OCI-LY7 (cell line): Measurements from ENCODE around the gene NXPH2. TPM values are rescaled to one million over a fixed set of nuclear protein-coding genes. Genes with fewer than 3 reads are reported as not detected.

Experiments used
- BruUV-seq: library from RNA; stranded (reverse); fragments of 400-500 nt; replicated peaks from 2 replicates; lab custom pipeline; 2021; lab: Mats Ljungman, UMichigan
- CTCF ChIA-PET: fragments of 300-600 bp; sonication (Branson Sonifier 250); formaldehyde crosslinking; loops from one replicate; lab custom pipeline; 2022; ENCODE audit warnings: antibody characterized with exemption; ENCODE audit not compliant: unreplicated experiment; lab: Charles Lee
- POLR2A ChIA-PET: fragments of 300-600 bp; sonication (Branson Sonifier 250); formaldehyde crosslinking; loops from one replicate; lab custom pipeline; 2022; ENCODE audit warnings: antibody characterized with exemption; lab: Charles Lee
- DNase-seq: peaks from one replicate; pipeline ENCODE4 v3.0.0-alpha.2; 2015; ENCODE audit warnings: low spot score
- H2AFZ ChIP-seq: fragments of 200-600 bp; sonication (generic), shearing (Covaris generic); 2 replicates; pipeline ENCODE4 v1.6.1; 2014; ENCODE audit warnings: mild to moderate bottlenecking, antibody characterized with exemption, low read length, moderate library complexity
- H3K27ac ChIP-seq: fragments of 200-600 bp; sonication (generic); 2 replicates; pipeline ENCODE4 v1.5.1; 2014; ENCODE audit warnings: mixed run types, low read depth, mild to moderate bottlenecking, moderate library complexity, low read length, inconsistent platforms; ENCODE audit not compliant: poor library complexity, severe bottlenecking
- H3K36me3 ChIP-seq: fragments of 200-600 bp; sonication (generic); 2 replicates; pipeline ENCODE4 v1.6.1; 2014; ENCODE audit warnings: mild to moderate bottlenecking, antibody characterized with exemption, low read length, moderate library complexity, mixed read lengths; ENCODE audit not compliant: insufficient read depth
- H3K4me1 ChIP-seq: fragments of 200-600 bp; sonication (generic); 2 replicates; pipeline ENCODE4 v1.5.1; 2014; ENCODE audit warnings: mild to moderate bottlenecking, low read length; ENCODE audit not compliant: insufficient read depth, poor library complexity, severe bottlenecking
- H3K4me2 ChIP-seq: fragments of 200-600 bp; sonication (generic); 2 replicates; pipeline ENCODE4 v1.6.1; 2014; ENCODE audit warnings: mild to moderate bottlenecking, low read length
- H3K4me3 ChIP-seq: fragments of 200-600 bp; sonication (generic); 2 replicates; pipeline ENCODE4 v1.5.1; 2014; ENCODE audit warnings: mild to moderate bottlenecking, low read depth, low read length; ENCODE audit not compliant: poor library complexity, severe bottlenecking
- H3K79me2 ChIP-seq: fragments of 200-600 bp; sonication (generic); 2 replicates; pipeline ENCODE4 v1.6.1; 2016; ENCODE audit warnings: low read depth, mild to moderate bottlenecking, low read length, moderate library complexity, mixed read lengths; ENCODE audit not compliant: insufficient read depth
- H3K9me2 ChIP-seq: fragments of 200-600 bp; sonication (generic); 2 replicates; pipeline ENCODE4 v1.6.1; 2016; ENCODE audit warnings: mild to moderate bottlenecking, low read length, mixed read lengths; ENCODE audit not compliant: insufficient read depth
- H3K9me3 ChIP-seq: fragments of 200-600 bp; sonication (generic); 2 replicates; pipeline ENCODE4 v1.6.1; 2014; ENCODE audit warnings: mild to moderate bottlenecking, mixed run types, low read length, mixed read lengths
- H4K20me1 ChIP-seq: fragments of 200-600 bp; sonication (generic); 2 replicates; pipeline ENCODE4 v1.6.1; 2014; ENCODE audit warnings: mild to moderate bottlenecking, antibody characterized with exemption, low read length, moderate library complexity, mixed read lengths; ENCODE audit not compliant: insufficient read depth
- EZH2phosphoT487 ChIP-seq: fragments of 200-600 bp; sonication (generic); IDR thresholded peaks from 2 replicates; pipeline ENCODE4 v1.6.1; 2018; ENCODE audit warnings: low read depth, borderline replicate concordance, mild to moderate bottlenecking, mixed run types, antibody characterized with exemption, low read length, moderate library complexity, mixed read lengths
- intact Hi-C: fragments of 100-400 bp; cut with micrococcal nuclease; formaldehyde crosslinking; loops from one replicate; pipeline ENCODE4 v1.10.0; 2022; ENCODE audit not compliant: unreplicated experiment
- total RNA-seq, 2 experiments: library from RNA; depleted of rRNA in 1 of 2; stranded (reverse); fragments of >200 nt in 1 of 2; shearing (Covaris generic) in 1 of 2; gene quantifications; 2 replicates each; pipeline ENCODE4 v1.2.3, GENCODE V29; 2014 to 2022
- TF ChIP-seq, protein P1 (sequence below): fragments of 200-600 bp; sonication (generic); conservative IDR thresholded peaks from 2 replicates; pipeline ENCODE4 v1.5.1; 2014; ENCODE audit warnings: mild to moderate bottlenecking, antibody characterized with exemption, low read length, moderate library complexity, mixed read lengths

Gene NXPH2
- total RNA-seq, 2 experiments from 2014 or later: not detected

DNA sequence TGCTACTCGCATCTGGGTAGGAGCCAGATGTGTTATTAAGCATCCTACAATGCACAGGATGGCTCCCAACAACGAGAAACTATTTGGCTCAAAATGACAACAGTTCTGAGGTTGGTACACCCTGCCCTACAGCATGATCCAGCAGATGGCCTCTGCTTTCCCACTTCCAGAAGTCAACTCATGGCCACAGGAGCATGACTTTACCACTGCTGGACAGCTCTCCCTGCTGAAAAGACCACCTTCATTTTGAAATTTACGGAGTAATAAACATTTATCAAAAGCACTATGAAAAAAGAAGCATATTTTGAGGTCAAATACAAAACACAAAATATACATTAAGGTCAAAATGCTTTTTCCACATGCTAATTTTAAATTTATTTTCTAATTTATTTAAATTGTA is 13.7 kb downstream of the NXPH2 start:
- TF ChIP-seq EZH2phosphoT487: no peak
- TF ChIP-seq, protein P1, sequence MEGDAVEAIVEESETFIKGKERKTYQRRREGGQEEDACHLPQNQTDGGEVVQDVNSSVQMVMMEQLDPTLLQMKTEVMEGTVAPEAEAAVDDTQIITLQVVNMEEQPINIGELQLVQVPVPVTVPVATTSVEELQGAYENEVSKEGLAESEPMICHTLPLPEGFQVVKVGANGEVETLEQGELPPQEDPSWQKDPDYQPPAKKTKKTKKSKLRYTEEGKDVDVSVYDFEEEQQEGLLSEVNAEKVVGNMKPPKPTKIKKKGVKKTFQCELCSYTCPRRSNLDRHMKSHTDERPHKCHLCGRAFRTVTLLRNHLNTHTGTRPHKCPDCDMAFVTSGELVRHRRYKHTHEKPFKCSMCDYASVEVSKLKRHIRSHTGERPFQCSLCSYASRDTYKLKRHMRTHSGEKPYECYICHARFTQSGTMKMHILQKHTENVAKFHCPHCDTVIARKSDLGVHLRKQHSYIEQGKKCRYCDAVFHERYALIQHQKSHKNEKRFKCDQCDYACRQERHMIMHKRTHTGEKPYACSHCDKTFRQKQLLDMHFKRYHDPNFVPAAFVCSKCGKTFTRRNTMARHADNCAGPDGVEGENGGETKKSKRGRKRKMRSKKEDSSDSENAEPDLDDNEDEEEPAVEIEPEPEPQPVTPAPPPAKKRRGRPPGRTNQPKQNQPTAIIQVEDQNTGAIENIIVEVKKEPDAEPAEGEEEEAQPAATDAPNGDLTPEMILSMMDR: no peak
- Histone ChIP-seq H3K27ac (no peak overlapping the region), H3K36me3 (no peaks in the 10 kb centered on the region), H4K20me1 (no peaks in the 10 kb centered on the region), H2AFZ (no peak overlapping the region), H3K4me3 (no peak overlapping the region), H3K4me2 (no peak overlapping the region), H3K4me1 (no peaks in the 10 kb centered on the region), H3K79me2 (no peaks in the 10 kb centered on the region), H3K9me3 (no peaks in the 10 kb centered on the region), H3K9me2 (no peaks in the 10 kb centered on the region)
- intact Hi-C loops: no loop called here
- no TSS peak for BruUV-seq
- CTCF ChIA-PET: no interaction called here
- POLR2A ChIA-PET: no interaction called here
- no peak for DNase-seq

DNA sequence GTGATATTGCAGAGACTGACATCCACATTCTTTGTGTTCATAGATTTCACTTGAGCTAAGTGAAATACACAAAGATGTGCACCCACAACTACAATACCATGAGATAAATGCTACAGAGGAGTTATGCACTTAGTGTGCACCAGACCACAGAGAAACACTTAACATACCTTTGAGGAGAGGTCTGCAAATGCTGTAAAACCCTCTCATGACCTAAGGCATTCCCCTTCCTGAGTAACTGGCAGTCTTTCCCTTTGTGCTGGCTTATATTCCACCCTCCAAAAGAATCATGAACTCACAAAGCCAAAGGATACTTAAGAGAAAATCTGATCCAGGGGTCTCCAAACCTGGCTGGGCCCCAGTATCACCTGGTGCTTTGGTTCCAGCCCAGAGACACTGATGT is 16.2 kb downstream of the NXPH2 start:
- Histone ChIP-seq H3K4me3 (no peak overlapping the region), H3K79me2 (no peaks in the 10 kb centered on the region), H3K4me1 (no peaks in the 10 kb centered on the region), H3K36me3 (no peaks in the 10 kb centered on the region), H4K20me1 (no peaks in the 10 kb centered on the region), H3K4me2 (no peak overlapping the region), H3K9me2 (no peaks in the 10 kb centered on the region), H3K9me3 (no peaks in the 10 kb centered on the region), H3K27ac (no peak overlapping the region), H2AFZ (no peak overlapping the region)
- TF ChIP-seq, protein P1: no peak
- no peak for TF ChIP-seq EZH2phosphoT487
- ChIA-PET POLR2A (no interaction called here), CTCF (no interaction called here)
- intact Hi-C loops: no loop called here
- BruUV-seq: no TSS peak
- DNase-seq: no peak

DNA sequence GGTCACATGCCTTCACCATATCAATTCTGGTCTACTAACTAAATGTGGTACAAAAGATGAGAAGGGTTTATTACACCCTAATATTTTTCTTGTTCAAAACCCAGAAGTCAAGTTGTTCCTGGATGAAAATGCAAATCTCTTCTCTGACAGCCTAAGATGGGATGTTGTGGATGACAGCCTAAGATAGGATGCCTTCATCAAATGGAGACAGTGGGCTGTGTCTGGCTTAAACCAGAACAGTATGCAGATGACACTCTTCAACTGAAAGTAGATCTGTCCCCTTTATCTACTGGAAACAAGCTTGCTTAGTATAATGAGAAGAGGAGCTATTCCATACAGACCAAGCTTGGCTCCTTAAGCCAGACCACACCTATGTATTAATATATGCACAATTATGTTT is 17.7 kb downstream of the NXPH2 start:
- intact Hi-C loops: no loop called here
- POLR2A ChIA-PET: no interaction called here
- TF ChIP-seq, protein P1: no peak
- TF ChIP-seq EZH2phosphoT487: no peak
- BruUV-seq: no TSS peak
- no peak overlapping the region for H3K27ac ChIP-seq
- no peaks in the 10 kb centered on the region for H3K9me3 ChIP-seq
- no peak for DNase-seq
- no peaks in the 10 kb centered on the region for H3K36me3 ChIP-seq
- no peak overlapping the region for H3K4me3 ChIP-seq
- no peaks in the 10 kb centered on the region for H3K79me2 ChIP-seq
- no peaks in the 10 kb centered on the region for H4K20me1 ChIP-seq
- H3K4me2 ChIP-seq: no peak overlapping the region
- CTCF ChIA-PET: no interaction called here
- no peaks in the 10 kb centered on the region for H3K9me2 ChIP-seq
- no peaks in the 10 kb centered on the region for H3K4me1 ChIP-seq
- no peak overlapping the region for H2AFZ ChIP-seq
